KOPT-K1 (cell line): ENCODE data around the gene KAZN.

Experiments used
- H3K27ac ChIP-seq: fragments of 200-600 bp; sonication (generic); 2 replicates; pipeline ENCODE4 v1.5.1; 2016; ENCODE audit warnings: antibody characterized with exemption, mild to moderate bottlenecking, low read depth, low read length; ENCODE audit not compliant: poor library complexity, severe bottlenecking
- H3K36me3 ChIP-seq: fragments of 200-600 bp; sonication (generic); 2 replicates; pipeline ENCODE4 v1.5.1; 2017; ENCODE audit warnings: antibody characterized with exemption, mild to moderate bottlenecking, low read length, moderate library complexity; ENCODE audit not compliant: insufficient read depth
- H3K9me3 ChIP-seq: fragments of 200-600 bp; sonication (generic); 2 replicates; pipeline ENCODE4 v1.5.1; 2017; ENCODE audit warnings: antibody characterized with exemption, low read length, mild to moderate bottlenecking; ENCODE audit not compliant: insufficient read depth, poor library complexity, severe bottlenecking

KAZN gene

DNA sequence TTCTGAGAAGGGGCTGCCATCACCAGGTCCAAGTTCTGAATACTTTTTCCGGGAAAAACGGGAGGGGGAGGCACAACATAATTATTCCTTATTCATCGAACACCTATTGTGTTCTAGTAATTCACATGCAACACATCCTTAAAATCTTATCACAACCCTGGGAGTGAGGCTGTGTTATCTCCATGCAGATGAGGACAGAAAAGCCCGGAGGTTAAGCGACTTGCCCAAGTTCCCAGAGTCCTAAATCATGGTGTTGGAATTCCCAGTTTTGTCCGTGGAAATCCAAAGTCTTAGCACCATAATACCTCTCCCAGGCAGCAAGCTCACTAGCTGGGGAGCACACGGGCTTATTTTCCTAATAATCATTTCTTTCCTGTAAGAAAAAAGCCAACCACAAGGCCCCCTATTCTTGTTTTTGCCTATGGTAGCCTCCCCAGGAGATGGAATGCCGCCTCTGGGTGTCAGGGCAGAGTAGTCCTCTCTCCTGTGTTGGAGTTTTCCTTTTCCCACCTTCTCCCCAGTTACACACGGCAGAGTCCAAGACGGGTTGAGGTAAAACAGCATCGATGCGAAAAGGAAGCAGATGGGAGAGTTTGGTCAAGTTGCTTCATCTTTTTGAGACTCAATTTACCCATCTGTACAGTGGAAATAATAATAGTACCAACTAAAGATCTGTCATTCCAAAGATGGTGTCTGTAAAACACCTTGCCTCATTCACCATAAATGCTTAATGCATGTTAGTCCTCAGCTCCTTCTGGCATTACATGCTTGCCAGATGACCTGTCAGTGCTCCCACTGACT is 327.1 kb downstream of the KAZN start:
- H3K9me3 ChIP-seq: no peaks in the 10 kb centered on the region
- H3K36me3 ChIP-seq: no peaks in the 10 kb centered on the region
- H3K27ac ChIP-seq: no peak overlapping the region

DNA sequence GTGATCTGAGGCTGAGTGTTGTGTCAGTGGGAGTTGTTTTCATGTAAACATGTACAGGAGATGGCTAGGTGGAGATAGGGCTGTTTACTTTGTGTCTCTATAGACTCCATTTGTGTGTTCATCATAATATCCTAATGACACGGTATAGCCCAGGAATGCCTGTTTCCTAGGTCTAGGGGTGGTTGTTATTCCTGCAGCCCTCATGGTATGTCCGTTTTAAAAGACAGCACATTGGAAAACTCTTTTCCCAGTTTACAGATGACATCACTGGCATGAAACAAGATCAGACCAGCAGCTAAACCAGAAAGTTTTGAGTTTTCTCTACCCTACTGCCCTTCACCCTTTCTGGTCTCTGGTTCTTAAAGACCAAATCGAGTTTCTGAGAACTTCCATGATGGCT is 327.7 kb downstream of the KAZN start:
- Histone ChIP-seq H3K27ac (no peak overlapping the region), H3K36me3 (no peaks in the 10 kb centered on the region), H3K9me3 (no peaks in the 10 kb centered on the region)

DNA sequence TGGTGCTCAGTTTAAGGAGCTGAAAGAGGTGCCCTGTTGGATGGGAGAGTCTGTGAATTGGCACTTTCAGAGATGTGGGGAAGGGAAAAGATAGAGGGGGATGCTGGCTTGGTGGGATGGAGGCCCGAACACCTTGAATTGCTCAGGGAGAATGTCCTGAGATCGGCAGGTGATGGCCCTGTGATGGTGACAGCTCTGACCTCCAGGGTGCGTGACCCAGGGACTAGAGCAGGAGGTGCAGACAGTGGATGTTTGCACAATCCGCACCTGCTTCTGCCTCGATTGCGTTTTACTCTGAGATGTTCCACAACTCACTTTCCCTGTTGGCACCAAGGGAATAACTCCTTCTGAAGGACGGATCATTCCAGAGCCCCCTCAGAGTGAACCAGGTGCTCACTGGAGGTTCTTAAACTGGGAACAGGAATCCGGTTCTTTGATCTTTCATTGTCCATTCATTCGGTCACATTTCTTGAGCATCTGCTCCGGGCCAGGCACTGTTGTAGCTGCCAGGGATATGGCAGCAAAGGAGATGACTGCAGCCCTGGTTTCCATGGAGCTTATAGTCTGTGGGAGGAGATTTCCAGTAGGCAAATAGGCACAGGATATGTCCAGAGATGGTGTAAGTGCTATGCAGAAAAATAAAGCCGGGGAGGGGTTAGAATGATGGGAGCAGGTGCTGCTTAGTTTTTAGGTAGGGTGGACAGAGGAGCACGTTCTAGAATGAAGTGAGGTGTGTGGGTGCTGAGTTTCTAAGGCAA is 328.5 kb downstream of the KAZN start:
- no peaks in the 10 kb centered on the region for H3K9me3 ChIP-seq
- no peak overlapping the region for H3K27ac ChIP-seq
- no peaks in the 10 kb centered on the region for H3K36me3 ChIP-seq

DNA sequence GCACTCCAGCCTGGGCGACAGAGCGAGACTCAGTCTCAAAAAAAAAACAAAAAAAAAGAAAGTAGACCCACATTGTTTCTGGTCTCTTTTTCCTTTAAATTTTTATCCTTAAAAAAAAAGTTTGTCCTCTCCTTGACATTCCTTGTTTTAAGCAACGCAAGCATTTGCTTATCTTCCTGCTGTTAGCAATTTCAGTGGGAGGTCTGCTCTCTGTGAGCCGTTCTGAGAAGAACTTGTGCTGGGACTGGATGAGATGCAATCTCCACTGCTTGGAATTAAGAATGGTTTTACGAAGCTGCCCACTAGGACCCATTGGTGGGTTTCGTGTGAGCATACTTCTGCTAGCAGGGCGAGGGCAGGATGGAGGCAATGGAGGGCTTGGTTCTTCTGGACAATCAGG is 329.9 kb downstream of the KAZN start:
- Histone ChIP-seq H3K27ac (no peak overlapping the region), H3K36me3 (no peaks in the 10 kb centered on the region)

DNA sequence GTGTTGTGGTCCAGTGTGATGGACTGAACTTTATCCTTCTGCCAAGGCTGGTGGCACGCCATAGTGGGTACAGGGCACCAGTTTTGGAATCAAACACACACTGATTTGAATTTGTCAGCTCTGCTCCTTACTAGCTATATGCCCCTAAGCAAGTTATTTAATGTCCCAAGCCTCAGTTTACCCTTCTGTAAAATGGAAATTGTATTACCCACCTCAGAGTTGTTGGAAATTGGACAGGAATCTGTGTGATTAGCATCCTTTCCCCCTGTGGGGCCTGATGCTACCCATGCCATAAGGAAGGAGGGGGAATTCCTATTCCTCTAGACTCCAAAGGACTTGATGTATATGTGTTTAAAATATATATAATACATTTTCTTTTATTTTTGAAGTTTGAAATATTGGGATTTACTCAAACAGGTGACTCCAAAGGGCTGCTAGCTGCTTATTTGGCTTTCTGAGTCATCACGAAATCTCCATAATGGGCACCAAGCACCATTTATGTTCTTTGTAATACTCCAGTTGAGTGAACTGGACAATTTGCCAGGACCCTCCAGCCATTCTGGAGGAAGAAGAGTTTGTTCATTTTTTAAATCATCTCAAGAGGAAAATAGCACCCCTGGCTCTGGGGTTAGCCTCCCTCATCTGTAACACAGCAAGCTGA is 330.5 kb downstream of the KAZN start:
- no peak overlapping the region for H3K27ac ChIP-seq
- H3K36me3 ChIP-seq: no peaks in the 10 kb centered on the region
- no peaks in the 10 kb centered on the region for H3K9me3 ChIP-seq

More for the DNA sequence above, 329.9 kb downstream of the KAZN start:
- H3K9me3 ChIP-seq: no peaks in the 10 kb centered on the region

DNA sequence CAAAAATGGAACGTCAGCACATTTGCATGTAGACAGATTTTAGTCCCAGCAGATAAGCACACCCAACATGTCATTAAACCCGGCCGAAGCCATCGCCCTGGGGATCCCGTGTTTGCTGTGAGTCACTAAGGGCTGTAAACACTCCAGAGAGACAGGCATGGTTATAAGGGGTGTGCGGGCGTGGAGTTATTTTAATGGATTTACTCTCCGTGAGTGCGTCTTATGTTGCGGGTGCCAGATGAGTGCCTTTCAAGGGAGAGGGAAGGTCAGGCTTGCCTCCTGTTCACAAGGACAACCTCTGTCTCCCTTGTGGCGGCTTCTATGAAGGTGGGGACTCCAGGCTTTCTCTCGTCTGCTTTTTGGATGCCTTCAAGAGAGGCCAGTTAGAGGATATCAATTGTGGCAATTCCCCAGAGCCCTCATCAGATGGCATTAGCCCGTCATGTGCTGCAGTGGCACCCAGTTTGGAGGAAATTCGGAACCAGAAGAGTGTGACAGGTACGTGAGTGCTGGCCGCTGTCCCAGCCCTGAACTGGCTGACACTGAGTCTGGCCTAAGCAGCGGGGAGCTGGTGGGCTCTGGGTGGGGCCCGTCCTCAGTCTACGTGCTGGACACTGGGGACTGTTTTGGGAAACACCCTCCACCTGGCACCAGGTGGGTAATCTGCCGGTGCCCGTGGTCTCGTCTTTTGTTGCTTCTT is 331.2 kb downstream of the KAZN start:
- no peaks in the 10 kb centered on the region for H3K36me3 ChIP-seq
- no peaks in the 10 kb centered on the region for H3K9me3 ChIP-seq
- H3K27ac ChIP-seq: no peak overlapping the region

DNA sequence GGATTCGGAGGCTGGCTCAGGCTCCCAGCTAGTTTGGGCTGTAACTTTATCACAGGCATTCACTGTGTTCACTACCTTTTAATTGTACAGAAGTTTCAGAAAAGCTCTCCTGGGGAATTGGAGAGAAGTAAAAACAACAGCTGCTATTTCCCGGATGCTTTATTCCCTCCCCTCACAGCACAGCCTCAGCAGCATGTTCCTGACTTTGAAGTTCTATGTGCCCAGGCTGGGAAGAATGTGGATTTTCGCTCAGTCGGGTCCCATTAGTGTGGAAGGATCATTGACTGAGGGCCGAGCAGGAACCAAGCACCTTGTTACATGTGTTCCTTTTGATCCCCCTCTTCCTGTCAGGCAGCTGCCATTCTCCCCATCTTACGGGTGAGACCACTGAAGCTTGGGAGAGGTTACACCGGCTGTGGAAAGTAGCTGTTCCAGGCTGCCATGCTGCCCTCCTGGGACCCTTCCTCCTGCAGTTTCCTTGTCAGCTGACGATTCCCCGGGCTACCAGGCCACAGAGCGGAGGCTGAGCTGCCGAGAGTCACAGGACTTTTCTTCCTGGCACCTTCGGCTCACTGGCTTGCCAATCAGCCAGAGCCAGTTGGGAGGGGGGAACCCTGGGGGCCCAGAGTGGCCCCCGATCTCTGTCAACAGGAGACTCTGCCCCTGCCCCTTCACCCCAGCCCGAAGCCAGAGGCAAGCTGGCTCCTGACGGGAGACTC is 331.9 kb downstream of the KAZN start:
- Histone ChIP-seq H3K36me3 (no peaks in the 10 kb centered on the region), H3K9me3 (no peaks in the 10 kb centered on the region), H3K27ac (no peak overlapping the region)

DNA sequence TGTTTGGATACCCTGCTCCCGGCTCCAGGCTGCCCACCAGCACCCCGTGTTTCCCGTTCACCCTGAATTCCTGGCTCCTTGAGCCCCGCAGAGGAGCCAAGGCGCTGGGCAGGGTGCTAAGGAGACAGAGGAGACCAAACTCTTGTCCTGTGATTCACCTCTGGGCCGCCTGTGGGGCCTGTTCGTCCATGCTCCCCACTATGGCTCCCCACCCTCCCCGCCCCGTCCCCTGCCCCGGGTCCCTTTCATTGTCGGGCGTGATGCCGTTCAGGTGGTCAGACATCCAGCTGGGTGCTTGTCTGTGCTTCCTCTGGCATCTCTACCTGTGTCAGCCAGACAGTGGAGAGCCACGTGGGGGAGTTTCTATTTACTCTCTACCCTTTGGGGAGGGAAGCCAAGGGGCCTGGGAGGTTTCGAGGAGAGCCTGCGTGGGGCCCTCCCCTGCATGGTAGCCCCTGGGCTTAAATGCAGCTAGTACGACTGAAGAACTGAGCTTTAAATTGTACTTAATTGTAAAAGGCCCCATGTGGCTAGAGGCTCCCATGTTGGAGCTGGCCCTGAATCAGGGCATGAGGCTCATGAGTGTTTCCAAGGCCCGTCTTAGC is 333.7 kb downstream of the KAZN start:
- Histone ChIP-seq H3K9me3 (no peaks in the 10 kb centered on the region), H3K27ac (no peak overlapping the region), H3K36me3 (no peaks in the 10 kb centered on the region)

DNA sequence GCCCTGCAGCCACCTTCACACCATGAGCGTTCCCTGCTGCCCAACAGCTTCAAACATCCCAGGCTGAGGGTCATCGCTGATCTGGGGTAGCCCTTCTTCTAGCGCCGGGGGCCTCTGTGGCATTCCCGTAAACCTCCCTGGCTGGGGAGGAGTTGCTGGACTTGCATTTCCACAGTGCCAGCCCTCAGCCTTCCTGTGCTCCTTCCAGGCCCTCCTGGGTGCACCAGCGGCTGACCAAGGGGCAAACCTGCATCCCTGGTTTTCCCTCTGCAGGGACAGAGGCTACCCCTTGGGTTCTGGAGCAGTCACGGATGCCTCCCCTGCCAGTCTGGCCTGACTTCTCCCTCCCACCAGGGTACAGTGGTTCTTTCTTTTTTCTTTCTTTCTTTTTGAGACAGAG is 336.4 kb downstream of the KAZN start:
- no peaks in the 10 kb centered on the region for H3K36me3 ChIP-seq
- H3K27ac ChIP-seq: no peak overlapping the region
- H3K9me3 ChIP-seq: no peaks in the 10 kb centered on the region

DNA sequence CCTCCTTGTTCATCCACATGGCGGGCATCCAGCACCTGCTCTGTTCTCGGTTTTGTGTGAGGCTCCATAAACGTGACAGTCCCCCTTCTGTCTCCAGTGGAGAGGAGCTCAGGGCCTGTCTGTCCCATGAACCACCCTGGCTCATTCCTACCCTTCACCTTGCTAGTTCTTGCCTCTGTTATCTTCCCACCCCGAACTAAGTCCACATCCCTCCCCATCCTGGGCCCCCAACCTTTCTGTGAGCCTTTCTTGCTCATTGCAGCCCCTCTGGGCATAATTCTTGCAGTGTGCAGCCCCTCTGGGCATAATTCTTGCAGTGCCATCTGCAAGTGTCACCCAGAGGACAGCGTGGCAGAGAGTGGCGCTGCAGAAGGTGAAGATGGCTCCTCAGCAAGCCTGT is 338.3 kb downstream of the KAZN start:
- H3K36me3 ChIP-seq: no peaks in the 10 kb centered on the region
- no peak overlapping the region for H3K27ac ChIP-seq
- H3K9me3 ChIP-seq: no peaks in the 10 kb centered on the region

DNA sequence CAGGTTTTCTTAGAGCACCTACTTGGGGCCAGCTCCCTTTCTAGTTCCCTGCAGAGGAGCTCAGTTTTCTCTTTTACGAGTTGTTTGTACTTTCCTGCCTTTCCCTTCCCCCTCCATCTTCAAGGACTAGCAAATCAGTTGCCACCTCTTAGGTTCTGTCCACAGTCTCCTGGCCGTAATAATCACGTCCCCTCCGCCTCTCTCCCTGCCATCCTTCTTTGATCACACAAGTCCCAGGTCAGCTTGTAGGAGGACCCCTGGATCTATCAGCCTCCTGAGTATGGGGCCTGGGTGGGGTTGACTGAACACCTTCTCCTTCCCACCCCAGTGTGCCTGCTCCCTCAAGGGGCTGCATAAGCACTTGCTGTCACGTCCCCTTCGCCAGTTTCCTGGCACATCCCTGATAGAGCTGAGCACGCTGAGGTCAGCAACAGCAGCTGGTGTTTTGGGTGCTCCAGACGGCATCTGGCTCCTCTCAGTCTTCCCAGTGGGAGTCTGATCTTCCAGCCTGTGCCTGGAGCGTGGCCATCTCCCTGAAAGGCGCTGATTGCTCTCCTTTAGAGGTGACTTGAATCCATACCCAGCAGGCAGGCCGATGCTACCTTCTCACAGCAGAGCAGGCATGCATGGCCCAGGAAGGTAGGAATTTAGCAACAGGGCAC is 338.9 kb downstream of the KAZN start:
- Histone ChIP-seq H3K27ac (no peak overlapping the region), H3K9me3 (no peaks in the 10 kb centered on the region), H3K36me3 (no peaks in the 10 kb centered on the region)

DNA sequence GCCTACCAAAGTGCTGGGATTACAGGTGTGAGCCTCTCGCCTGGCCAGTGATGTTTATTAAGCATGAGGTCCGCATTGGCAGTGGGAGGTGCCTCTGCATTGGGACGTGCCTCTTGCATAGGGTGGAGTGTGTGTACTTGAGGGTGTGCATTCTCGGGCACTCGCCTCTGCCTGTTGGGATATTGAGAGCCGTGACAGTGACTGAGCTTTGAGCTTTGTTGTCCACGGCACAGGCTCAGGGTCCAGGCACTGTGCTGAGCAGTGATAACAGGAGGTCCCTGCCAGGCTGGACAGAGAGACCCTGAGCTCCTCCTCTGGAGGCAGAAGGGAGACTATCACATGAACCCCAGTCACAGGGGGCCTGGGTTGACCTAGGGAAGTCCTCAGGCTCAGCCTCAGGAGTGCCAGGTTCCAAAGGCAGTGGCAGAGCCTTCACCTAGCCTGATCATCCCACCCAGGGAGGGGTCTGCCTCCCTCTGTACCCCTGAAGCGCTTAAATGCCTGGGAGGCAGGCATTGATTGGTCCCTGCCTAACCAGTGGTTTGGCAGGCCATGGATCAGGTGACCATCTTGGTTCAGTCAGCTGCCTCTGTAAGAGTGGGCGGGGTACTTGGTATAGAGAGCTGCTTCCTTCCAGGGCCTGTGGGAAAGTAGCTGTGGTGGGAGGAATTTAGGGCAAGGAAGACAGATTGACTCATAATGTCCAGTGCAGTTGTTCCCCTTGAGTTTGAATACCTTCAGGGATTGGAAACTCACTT is 341.2 kb downstream of the KAZN start:
- Histone ChIP-seq H3K27ac (no peak overlapping the region), H3K9me3 (no peaks in the 10 kb centered on the region), H3K36me3 (no peaks in the 10 kb centered on the region)

DNA sequence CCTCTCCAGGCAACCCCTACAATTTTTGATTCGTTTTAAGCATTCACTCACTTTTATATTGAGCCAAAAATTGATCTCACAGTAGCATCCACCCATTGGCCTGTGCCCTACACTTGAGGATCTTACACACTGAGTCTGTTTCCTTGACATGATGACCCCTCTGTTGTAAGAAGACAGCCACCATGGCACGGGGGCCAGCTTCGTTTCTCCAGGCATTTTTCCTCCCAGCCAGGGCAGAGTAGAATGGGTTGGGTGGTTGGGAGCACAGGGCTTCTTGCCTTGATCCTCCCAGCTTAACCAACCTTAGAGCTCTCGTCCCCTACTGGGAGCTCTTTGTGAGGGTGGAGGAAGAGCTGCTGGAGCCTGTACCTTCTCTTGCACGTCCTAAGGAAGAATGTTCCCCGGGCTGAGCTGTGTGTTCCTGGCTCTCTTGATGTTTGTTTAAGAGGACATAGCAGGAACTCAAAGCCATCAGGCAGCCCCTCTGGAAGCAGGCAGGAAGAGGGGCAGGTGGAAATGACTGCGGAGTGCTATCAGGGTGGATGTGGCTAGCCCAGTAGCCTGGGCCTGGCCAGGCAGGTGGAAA is 341.9 kb downstream of the KAZN start:
- Histone ChIP-seq H3K27ac (no peak overlapping the region), H3K9me3 (no peaks in the 10 kb centered on the region), H3K36me3 (no peaks in the 10 kb centered on the region)
